GM18907 (cell line): ENCODE data around the gene NLRP10.
"Not testable (repeated sequence)": the region's sequence is repeated elsewhere in the genome, so short reads cannot be mapped to it uniquely, and the experiment has no call there.

Experiments used
- ATAC-seq: cut with Tn5 transposase; IDR thresholded peaks from one replicate; pipeline ENCODE4 v1.9.1; 2021; ENCODE audit warnings: mild to moderate bottlenecking, moderate library complexity; ENCODE audit not compliant: unreplicated experiment

The NLRP10 gene, protein sequence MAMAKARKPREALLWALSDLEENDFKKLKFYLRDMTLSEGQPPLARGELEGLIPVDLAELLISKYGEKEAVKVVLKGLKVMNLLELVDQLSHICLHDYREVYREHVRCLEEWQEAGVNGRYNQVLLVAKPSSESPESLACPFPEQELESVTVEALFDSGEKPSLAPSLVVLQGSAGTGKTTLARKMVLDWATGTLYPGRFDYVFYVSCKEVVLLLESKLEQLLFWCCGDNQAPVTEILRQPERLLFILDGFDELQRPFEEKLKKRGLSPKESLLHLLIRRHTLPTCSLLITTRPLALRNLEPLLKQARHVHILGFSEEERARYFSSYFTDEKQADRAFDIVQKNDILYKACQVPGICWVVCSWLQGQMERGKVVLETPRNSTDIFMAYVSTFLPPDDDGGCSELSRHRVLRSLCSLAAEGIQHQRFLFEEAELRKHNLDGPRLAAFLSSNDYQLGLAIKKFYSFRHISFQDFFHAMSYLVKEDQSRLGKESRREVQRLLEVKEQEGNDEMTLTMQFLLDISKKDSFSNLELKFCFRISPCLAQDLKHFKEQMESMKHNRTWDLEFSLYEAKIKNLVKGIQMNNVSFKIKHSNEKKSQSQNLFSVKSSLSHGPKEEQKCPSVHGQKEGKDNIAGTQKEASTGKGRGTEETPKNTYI

DNA sequence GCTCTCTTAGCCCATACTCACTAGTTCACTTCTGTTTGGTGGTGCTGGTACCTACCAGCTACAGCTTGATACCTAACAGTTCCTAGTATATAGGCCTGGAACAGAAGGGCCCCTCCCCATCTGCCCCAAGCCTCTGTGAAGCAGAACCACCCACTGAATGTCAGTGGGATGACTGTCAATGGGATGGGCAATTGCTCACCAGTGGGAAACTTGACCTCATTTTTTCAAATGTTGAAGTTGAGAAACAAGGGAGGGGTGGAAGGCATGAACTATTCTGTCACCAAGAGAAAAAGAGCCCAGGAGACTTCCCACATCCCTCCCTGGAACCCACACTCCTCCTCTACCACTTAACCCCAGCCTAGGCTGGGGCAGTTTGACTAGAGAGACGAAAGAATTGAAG, at the start of gene NLRP10:
TSS of gene NLRP10 (minus strand) at position 62 of the 400 bp plus-strand sequence. CDS start 1,952 bp downstream, outside the sequence.
- no peak for ATAC-seq

DNA sequence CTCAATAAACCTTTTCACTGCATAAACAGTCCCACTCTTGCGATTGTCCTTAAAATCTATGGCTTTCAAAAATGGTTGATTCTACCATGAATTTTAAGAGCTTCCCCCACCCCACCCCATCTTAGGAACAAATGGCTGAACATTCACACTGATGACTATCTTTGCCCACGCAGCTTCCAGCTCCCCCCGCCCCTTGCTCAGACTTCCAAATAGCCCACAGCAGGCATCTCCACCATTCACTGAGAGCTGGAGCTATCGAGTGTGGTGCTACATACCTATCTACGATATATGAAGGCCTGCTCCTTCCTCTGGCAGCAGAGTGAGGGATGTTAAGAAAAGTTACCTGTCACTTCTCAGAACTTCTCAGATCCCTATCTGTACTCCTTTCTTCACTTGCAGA, 48.6 kb upstream of the NLRP10 start:
- ATAC-seq, result no peak

DNA sequence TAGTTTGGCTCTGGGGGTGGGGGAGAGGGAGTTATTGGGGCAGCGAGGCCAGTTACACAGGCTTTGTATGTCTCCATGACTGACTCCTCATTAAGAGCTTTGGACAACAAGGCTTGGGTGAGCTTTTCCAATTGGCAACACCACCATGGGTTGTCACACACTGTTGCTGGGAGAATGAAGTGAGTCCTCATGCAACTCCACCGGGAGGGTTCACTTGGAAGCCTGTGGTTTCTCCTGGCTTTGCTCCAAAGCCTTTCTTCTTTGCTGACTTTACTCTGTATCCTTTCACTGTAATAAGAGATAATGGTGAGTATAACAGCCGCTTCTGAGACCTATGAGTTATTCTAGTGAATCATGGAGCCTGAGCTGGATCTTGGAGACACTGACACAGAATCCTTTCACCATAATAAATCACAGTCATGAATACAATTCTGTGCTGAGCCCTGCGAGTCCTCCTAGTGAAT, 46.8 kb upstream of the NLRP10 start:
- ATAC-seq, result no peak

DNA sequence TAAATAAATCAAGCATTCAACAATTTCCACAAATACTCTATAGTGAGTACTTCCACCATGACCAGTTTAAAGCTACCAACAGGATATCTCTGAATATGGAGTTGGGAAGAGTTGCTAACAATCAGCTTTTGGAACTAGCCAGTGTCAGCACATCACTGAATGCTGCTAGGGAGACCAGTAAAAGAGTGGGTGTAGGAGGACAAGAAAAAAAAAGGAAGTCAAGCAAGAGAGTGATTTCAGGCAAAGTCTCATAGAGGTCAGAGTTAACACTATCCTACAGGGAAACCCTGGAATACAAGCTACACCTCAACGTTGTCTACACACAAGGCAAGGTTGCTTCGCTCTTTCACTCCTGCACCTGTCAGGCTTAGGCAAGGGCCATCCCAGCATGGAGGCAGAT, 46.1 kb upstream of the NLRP10 start:
- ATAC-seq, result no peak

DNA sequence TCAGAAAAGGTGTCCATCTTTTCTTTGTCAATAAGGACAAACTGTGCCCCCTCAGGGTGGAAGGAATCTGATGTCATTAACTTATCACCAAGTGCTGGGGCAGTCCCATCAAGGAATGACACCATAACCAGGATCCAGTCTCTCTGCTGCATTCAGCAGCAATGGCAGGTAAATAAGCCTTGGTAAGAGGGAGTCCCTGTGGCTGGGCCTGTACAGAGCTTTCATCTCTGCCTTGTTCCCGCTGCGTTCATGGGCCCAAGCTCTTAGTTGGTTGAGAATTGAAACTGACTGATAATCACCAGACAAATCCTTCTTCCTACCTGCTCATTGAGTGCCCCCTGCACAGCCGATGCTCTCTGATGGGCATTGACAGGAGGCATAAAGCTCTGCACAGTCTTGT, 44.6 kb upstream of the NLRP10 start:
- ATAC-seq, result no peak

DNA sequence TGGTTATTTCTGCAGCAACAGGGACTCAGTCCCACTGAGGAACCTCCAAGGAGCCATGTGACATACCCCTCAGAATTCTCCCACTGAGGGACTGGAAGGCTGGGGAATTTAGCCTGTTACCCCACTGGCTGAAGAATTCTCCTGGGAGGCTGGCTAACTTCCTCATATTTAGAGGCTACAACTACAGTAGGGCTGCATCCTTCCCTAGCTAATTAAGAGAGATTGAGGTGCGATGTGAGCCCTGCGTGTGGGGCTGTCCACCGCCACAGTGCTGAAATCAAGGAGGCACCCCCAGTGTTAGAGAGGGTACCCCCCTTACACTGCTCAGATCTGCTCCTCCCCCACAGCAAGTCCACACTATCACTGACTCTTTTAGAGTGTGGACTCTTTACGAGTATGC, 43.0 kb upstream of the NLRP10 start:
- ATAC-seq, result no peak

DNA sequence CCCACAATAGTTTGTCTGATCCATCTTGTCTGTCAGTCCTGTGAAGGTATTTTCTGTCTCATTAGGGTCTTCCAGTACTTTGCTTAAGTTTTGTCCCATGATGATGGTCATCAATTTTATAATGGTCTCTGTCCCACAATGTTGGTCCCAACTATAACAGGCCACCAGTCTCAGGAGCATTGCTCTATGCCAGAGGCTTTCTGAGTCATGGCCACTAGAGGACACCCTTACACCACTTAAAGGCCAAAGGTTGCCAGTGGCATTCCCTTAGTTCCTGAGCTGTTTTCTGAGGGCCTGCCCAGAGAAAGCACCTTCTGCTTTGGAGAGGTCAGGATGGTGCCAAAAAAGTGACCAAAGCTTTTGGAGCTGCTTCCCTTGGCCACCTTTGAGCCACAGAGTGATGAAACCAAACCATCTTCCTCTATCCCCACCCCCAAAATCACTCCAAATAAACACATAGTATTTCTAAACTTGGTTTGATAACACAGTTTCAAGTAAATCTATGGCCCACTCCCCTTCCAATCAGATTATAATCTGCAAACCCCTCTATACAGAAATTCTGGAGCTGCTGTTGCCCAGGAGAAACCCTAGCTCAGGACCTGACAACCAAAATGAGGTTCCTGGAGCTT, 41.2 kb upstream of the NLRP10 start:
- peak; percentile 65 for ATAC-seq

DNA sequence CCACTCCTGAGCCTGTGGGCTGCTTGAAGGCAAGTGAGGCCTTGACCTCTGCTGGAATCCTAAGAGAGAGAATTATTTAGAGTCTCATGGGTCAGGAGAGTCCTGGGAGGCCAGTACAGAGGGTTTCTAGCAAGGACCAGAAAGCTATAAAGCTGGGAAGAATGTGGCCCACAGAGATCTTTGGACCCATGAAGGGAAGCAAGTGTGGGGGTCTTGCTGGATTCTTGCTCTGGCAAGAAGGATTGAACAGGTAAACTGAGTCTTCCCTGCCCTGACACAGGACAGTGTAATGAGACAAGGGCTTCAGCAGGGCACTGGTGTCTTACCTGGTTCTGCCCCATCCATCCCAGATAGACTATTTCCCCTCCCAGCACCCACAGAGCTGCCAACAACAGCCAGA, 40.3 kb upstream of the NLRP10 start:
- no peak for ATAC-seq

DNA sequence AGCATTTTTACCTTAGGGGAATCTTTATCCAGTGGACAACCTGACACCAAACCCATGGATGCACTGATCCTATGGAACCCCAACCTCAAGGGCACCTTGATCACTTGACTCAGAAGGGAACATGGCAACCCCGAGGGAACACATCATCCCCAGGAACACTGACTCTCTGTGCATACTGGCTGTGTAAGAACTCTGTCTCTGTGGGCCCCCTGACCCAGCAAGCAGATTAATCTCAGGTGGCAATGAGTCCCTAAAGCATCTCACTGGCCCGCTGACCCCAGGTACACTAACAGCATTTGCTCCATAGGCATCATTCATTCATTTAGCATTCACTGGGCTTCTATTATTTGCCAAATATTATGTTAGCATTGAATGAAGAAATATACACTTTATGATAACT, 38.8 kb upstream of the NLRP10 start:
- no peak for ATAC-seq

DNA sequence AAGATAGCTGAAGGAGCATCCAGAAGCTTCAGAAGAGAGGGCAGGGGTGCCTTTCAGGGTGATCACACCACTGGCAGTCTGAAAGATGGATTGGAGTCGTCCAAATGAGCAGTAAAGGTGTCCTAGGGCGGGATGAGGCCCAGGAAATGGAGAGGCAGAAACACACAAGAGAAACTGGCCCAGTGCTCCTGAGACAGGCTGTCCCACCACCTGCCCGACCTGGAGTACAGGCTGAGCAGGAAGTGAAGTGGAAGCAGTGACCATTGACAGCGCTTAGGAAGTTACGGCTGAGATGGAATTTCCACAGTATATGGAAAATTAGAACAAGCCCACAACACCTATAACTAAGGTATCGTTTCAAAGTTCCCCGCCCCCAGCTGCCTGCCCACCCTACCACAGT, 37.9 kb upstream of the NLRP10 start:
- no peak for ATAC-seq

DNA sequence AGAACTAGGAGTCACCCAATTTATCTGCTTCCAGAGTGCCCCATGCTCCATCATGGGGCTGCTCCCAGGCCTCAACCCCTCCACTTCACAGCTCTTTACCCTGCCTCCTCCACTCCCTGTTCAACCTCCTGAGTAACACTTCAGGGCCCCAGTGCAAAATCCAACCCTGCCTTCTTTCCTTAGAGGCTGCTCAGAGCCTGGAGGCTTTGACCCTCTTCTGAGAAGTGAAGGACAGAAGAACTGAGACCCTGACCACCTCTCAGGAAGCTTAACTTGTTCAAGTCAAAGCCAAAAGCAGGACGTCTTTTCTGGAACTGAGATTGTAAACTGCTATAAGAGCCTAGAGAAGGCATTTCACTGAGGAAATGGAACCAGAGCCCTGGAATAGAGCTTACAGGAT, 37.4 kb upstream of the NLRP10 start:
- no peak for ATAC-seq

DNA sequence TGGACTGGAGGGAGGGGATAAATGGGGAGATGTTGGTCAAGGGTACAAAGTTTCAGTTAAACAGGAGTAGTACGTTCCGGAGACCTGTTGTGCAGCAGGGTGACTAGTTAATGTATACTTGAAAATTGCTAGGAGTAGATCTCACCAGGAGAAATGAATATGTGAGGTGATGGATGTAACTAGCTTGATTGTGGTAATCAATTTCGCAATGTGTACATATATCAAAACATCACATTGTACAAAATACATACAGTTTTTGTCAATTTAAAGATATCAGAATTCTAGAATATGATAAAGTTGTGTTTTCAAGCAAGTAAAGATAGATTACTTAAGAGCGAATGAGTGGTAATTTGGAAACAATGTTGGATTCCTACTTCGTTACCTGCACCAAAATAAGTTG, 35.1 kb upstream of the NLRP10 start:
- ATAC-seq, result no peak

DNA sequence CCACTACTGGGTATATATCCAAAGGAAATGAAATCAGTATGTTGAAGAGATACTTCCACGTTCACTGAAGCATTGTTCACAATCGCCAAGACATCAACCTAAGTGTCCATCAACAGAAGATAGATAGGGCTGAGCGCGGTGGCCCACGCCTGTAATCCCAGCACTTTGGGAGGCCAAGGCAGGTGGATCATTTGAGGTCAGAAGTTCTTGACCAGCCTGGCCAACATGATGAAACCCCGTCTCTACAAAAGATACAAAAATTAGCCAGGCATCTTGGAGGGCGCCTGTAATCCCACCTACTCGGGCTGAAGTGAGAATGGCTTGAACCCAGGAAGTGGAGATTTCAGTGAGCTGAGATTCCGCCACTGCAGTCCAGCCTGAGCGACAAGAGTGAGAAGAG, 34.5 kb upstream of the NLRP10 start:
- ATAC-seq, result no peak

DNA sequence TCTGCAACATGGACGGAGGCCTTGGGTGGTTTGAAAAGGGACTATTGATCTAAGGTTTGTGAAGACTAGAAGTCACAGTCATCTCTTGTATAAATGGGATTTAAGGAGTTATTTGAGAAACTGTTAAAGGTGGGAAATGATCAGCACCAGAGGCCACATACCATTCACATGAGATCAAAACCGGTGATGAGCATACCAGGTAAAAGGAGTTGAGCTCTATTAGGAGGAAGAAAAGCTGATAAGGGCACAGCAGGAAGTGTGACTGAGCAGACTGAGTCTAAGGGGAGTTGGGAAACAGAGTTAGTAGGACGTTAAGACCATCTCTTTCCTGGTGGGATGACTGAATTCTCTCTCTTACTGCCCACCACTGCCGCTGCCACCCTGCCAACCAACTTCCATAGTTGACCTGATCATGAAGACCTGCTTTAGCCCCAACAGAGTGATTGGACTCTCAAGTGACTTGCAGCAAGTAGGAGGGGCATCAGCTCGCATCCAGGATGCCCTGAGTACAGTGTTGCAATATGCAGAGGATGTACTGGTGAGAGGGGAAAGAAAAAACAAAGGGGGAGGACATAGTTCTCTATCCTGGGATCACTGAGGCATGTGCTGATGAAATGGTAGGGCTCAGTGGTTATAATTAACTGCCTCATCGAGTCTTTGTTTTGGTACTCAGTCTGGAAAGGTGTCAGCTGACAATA, 29.5 kb upstream of the NLRP10 start:
- no peak for ATAC-seq

DNA sequence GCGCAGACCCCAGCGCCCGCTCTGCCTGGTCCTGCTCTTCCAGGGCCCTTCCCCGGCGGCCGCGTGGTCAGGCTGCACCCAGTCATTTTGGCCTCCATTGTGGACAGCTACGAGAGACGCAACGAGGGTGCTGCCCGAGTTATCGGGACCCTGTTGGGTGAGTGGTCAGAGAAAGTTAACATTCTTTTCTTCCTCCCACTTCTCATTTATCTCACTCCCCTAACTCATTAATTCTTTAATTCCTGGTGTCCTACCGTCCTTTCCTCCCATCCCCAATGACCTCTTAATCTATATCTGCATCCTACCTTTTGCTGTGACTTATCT, 22.3 kb upstream of the NLRP10 start:
- ATAC-seq, result not testable (repeated sequence)

DNA sequence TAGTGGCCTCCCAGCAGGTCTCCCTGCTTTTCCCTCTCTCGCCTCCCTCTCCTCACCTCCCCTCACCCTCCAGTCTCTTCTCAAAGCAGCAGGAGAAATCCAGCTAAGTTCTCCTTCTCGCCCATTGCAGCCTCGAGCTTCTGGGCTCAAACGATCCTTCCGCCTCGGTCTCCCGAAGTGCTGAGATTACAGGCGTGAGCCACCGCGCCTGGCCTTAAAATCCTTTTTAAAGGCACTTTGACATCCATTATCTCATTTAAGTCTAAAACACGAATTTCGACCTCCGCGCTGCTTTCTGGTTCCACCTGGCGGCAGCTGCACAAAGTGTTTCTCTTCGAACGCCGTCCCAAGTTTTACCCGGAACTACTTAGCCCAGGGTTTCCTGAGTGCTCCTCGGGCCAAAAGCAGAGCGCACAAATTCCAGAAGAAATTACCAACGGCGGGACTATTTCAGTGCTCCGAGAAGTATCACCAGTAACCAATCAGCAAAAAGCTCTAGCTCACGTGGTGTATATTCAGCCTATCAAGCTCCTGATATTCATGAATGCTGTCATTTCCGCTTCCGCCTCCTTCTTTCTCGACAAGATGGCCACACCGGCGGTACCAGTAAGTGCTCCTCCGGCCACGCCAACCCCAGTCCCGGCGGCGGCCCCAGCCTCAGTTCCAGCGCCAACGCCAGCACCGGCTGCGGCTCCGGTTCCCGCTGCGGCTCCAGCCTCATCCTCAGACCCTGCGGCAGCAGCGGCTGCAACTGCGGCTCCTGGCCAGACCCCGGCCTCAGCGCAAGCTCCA, 21.7 kb upstream of the NLRP10 start, which contains the start of gene EIF3F:
TSS of gene EIF3F (plus strand) at position 570 of the 792 bp plus-strand sequence. CDS start at position 586, 16 bp downstream.
- ATAC-seq, result peak; percentile 94

DNA sequence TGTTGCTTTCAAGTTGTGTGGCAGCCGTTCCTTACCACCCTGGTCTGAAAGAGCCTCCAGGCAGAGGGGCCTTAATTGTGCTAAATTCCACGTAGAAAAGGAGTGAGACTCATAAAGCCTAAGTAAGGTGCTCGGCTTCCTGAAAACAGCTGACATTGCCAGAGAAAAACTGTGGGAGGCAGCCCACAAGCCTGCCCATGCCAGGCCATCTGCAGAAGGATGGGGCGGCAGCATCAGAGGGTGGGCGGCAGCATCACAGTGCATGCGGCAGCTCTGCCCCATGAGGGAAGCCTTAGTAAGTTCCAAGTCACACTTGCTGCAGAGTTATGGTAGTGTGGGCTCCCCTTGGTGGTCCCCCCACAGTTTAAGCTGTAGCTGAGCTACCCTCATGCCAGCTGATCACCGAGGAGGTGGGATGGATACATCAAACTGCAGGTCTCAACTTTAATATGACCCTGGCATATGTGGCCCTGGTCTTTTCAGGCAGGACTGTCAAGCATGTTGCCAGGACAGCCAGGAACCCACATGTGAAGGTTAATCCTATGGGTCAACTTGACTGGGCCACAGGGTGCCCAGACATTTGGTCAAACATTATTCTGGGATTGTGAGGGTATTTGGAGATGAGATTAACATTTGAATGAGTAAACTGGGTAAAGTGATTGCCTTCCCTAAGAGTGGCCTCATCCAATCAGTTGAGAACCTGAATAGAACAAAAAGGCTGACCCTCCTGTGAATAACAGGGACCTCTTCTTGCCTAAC, 18.8 kb upstream of the NLRP10 start:
- ATAC-seq, result no peak

DNA sequence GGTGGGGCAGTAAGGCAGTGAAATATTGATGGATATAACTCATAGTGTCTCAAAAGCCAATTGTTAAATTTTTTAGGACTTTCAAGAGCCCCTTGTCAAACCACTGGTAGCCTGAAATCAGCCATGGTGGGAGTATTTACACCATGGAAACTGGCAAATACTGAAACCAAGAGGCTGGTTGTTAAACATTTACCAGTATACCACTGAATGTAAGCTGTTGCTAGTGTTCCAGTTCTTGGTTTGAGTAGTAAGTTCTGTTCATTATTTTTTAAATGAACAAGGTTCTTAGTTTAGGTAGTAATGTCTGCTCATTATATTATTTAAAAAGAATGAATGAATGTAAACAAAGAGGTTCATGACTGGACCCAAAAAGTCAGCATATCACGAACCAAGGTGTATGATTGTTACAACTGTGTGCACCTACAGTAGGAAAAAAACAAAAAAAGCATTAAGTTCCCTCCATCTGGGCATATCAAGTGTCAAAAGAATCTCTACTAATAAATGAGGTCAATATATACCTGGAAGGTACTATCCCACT, 17.4 kb upstream of the NLRP10 start:
- ATAC-seq, result peak; percentile 58

DNA sequence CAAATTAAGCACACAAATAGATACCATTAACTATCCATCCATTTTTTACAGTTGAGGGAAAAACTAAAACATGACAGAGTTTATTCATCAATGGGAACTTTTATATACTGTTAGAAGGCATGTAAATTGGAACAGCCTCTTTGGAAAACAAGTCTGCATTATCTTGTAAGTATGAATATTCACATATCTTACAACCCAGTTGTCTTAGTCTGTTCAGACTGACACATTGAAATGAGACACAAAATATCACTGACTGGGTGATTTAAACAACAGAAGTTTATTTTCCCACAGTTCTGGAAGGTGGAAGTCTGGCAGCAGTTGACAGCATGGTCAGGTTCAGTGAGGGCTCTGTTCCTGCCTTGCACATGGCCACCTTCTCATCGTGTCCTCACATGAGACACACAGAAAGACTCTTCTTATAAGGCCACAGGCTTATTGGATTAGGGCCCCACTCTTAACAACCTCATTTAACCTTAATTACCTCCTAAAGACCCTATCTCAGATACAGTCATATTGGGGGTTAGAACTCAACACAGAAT, 16.4 kb upstream of the NLRP10 start:
- no peak for ATAC-seq
